Breast epithelium (tissue), 3 donors: ENCODE results near the gene NQO2.

Experiments used
- CTCF ChIP-seq, 3 donors: fragments of 450-650 bp; IDR thresholded peaks; one replicate each; pipeline ENCODE4 v1.5.1; 2016 to 2017; ENCODE audit warnings: antibody characterized with exemption in 3 of 3, mild to moderate bottlenecking in 3 of 3, moderate library complexity in 3 of 3
- POLR2A ChIP-seq: fragments of 450-650 bp; IDR thresholded peaks from one replicate; pipeline ENCODE4 v1.6.1; 2016; ENCODE audit warnings: antibody characterized with exemption, mild to moderate bottlenecking, moderate library complexity
- POLR2AphosphoS5 ChIP-seq, 3 donors: sonication (generic); formaldehyde crosslinking; IDR thresholded peaks; one replicate each; pipeline ENCODE4 v1.6.1; 2017; ENCODE audit warnings: antibody characterized with exemption in 3 of 3

GRCh38 chr6:3053231-3053508 is 53.5 kb downstream of the NQO2 start:
- TF ChIP-seq POLR2AphosphoS5 (IDR thresholded peaks at IDR 0.05) (no peak), CTCF (IDR thresholded peaks at IDR 0.05) (no peak), POLR2A (no peak)
